HAP-1 (cell line): Measurements from ENCODE around the gene PLXDC2.

Experiments
- DNase-seq, 2 experiments: peaks; one replicate each; pipeline ENCODE4 v3.0.0-alpha.2; 2016 to 2020; ENCODE audit warnings: low spot score in 2 of 2
- H3K27me3 ChIP-seq: fragments of 250-450 bp; sonication (Bioruptor Pico); 2 replicates; pipeline ENCODE4 v1.5.1; 2020; ENCODE audit warnings: low read depth, mild to moderate bottlenecking, moderate library complexity
- H3K36me3 ChIP-seq: fragments of 250-450 bp; sonication (Bioruptor Pico); replicated peaks from 2 replicates; pipeline ENCODE4 v1.5.1; 2020; ENCODE audit warnings: mild to moderate bottlenecking
- H3K4me1 ChIP-seq: fragments of 250-450 bp; sonication (Bioruptor Pico); 2 replicates; pipeline ENCODE4 v1.5.1; 2020; ENCODE audit warnings: mild to moderate bottlenecking
- H3K4me3 ChIP-seq: fragments of 250-450 bp; sonication (Bioruptor Pico); 2 replicates; pipeline ENCODE4 v1.5.1; 2020; ENCODE audit warnings: mild to moderate bottlenecking, moderate library complexity
- H3K9me3 ChIP-seq: fragments of 250-450 bp; sonication (Bioruptor Pico); 2 replicates; pipeline ENCODE4 v1.5.1; 2020; ENCODE audit warnings: mild to moderate bottlenecking, moderate library complexity
- in situ Hi-C: fragments of 300-500 bp; cut with MboI; formaldehyde crosslinking; loops from 3 replicates; pipeline ENCODE4 v1.14.3; 2020; ENCODE audit warnings: low sequenced_read_pairs, inconsistent platforms, mixed read lengths

PLXDC2 gene

DNA sequence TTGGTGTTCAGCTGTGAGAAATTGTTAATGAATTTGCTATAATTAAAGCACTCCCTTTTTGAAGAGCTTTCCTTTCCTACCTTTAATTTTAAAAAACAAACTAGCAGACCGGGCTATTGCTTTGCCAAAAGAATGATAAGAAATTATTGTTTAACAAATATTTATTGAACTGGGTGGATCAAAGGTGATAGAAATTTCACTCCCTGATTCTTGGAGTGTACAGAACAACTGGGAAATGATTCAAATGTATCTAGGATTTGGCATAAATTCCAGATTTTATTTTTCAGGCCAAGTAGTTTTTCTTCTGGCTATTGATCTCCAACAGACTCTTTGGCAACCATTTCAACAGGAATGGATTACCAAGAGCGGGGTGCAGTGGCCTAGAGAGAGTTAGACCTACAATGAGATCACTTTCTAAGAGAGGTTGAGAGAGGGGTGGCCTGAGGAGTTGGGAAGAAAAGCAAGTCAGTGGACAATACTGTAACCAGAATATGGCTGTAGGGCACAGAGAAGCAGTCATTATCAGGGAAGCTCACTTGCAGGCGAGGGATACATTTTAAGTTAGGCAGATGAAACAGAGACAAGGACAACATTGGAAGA, 71.9 kb downstream of the PLXDC2 start:
- H3K27me3 ChIP-seq = no peaks in the 10 kb centered on the region

DNA sequence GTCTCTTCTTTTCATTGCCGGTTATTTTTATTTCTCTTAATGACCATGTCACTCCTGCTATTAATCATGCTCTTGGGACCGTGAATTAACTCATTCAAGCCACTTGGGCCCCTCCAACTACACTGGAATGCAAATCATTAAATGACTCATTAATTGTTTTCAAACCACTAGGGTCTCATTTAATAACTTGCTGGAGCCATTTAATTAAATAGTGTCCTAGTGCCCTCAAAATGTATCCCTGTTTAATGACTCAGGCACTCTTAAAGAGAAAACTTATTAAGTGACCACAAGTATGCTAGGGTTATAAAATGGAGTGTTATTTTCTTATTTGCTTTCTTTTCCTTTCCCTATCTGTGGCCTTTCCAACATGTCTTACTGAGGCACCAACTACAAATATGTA, 73.0 kb downstream of the PLXDC2 start:
- in situ Hi-C loops = no loop called here
- no peaks in the 10 kb centered on the region for H3K9me3 ChIP-seq
- no peaks in the 10 kb centered on the region for H3K4me1 ChIP-seq
- DNase-seq = no peak
- H3K36me3 ChIP-seq = no peaks in the 10 kb centered on the region
- H3K27me3 ChIP-seq = no peaks in the 10 kb centered on the region
- H3K4me3 ChIP-seq = no peak overlapping the region

More for the DNA sequence above, 71.9 kb downstream of the PLXDC2 start:
- DNase-seq = no peak
- no peak overlapping the region for H3K4me3 ChIP-seq
- in situ Hi-C loops = no loop called here
- H3K4me1 ChIP-seq = no peaks in the 10 kb centered on the region
- H3K36me3 ChIP-seq = no peaks in the 10 kb centered on the region
- H3K9me3 ChIP-seq = no peaks in the 10 kb centered on the region

DNA sequence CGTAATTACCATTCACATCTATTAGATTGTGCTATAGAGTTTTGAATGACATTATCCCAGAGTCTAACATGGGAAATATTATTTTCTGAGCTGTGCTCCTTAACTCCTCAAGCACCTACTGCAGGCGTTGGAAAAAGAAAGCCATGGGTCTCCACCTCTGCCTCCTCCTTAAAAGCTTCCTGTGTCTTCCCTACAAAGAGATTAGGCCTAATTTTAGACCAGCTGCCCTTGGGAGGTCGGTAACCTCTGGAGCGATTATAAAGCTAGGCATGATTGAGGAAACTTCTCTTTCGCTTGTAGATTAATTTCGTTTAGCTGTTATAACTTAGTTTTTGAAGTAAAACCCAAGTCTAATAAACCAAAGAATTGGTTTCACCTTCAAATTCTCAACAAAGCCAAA, 75.2 kb downstream of the PLXDC2 start:
- Histone ChIP-seq H3K4me3 (no peak overlapping the region), H3K36me3 (no peaks in the 10 kb centered on the region), H3K27me3 (no peaks in the 10 kb centered on the region), H3K4me1 (no peaks in the 10 kb centered on the region), H3K9me3 (no peaks in the 10 kb centered on the region)
- no peak for DNase-seq
- in situ Hi-C loops = no loop called here

DNA sequence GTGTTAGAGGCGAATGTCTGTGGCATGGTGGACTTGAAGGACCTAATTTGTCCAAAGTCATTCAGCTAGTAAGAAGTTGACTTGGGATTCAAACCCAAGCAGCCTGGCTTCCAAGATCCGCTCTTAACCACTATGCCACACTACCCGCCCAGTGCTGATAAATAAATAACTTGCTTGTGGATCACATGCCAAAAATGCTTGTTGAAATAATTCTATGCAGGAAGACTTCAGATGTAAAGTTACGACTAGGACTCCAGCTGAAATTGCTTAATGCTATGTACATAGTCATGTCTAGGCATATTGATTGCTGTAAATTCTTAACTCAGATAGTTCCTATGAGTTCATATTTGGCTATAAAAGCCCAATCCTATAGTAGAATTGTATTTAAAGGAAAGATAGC, 76.0 kb downstream of the PLXDC2 start:
- in situ Hi-C loops = no loop called here
- no peaks in the 10 kb centered on the region for H3K27me3 ChIP-seq
- H3K36me3 ChIP-seq = no peaks in the 10 kb centered on the region
- no peak overlapping the region for H3K4me3 ChIP-seq
- H3K4me1 ChIP-seq = no peaks in the 10 kb centered on the region
- DNase-seq = no peak
- H3K9me3 ChIP-seq = no peaks in the 10 kb centered on the region

DNA sequence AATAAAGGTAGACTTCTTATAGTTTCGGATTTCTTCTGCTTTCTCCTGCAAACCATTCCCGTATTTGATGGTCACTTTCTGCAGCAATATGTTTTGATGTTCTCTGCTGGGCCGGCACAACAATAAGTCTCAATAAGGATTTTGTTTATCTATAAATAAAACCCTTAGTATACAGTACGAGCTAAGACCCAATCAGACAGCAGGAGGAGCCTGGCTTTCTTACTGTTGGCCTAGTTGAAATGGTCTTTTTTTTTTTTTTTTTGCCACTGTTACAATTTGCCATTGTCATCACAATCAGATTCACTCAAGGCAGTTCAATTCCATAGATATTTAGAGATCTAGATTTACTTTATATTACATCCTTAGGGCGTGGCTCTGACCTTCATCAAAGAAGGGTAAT, 76.4 kb downstream of the PLXDC2 start:
- DNase-seq = no peak
- in situ Hi-C loops = no loop called here
- Histone ChIP-seq H3K9me3 (no peaks in the 10 kb centered on the region), H3K4me3 (no peak overlapping the region), H3K4me1 (no peaks in the 10 kb centered on the region), H3K27me3 (no peaks in the 10 kb centered on the region), H3K36me3 (no peaks in the 10 kb centered on the region)

DNA sequence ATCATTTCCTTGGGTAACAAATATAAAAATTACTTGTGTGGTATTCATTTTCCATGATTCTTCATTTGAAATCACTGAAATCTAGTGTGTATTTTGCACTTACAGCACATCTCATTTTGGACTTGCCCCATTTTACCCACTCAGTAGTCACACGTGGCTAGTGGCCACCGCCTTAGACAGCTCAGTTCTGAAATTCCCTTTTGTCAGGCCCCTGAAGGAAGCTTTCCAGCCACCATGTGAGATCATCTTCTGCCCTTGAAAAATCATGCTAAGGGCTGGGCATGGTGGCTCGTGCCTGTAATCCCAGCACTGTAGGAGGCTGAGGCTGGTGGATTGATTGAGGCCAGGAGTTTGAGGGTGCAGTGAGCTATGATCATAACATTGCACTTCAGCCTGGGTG, 79.3 kb downstream of the PLXDC2 start:
- no peaks in the 10 kb centered on the region for H3K9me3 ChIP-seq
- H3K4me1 ChIP-seq = no peaks in the 10 kb centered on the region
- in situ Hi-C loops = no loop called here
- no peak overlapping the region for H3K4me3 ChIP-seq
- no peak for DNase-seq
- no peaks in the 10 kb centered on the region for H3K36me3 ChIP-seq
- no peaks in the 10 kb centered on the region for H3K27me3 ChIP-seq

DNA sequence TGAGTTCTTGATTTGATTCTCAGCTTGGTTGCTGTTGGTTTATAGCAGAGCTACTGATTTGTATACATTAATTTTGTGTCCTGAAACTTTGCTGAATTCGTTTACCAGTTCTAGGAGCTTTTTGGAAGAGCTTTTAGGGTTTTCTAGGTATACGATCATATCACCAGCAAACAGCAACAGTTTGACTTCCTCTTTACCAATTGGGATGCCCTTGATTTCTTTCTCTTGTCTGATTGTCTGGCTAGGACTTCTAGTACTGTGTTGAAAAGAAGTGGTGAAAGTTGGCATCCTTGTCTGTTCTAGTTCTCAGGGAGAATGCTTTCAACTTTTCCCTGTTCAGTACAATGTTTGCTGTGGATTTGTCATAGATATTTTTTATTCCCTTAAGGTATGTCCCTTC, 86.2 kb downstream of the PLXDC2 start:
- DNase-seq = no peak
- in situ Hi-C loops = no loop called here
- H3K4me3 ChIP-seq = no peak overlapping the region
- H3K36me3 ChIP-seq = no peaks in the 10 kb centered on the region
- no peaks in the 10 kb centered on the region for H3K4me1 ChIP-seq
- no peaks in the 10 kb centered on the region for H3K27me3 ChIP-seq
- H3K9me3 ChIP-seq = no peaks in the 10 kb centered on the region

DNA sequence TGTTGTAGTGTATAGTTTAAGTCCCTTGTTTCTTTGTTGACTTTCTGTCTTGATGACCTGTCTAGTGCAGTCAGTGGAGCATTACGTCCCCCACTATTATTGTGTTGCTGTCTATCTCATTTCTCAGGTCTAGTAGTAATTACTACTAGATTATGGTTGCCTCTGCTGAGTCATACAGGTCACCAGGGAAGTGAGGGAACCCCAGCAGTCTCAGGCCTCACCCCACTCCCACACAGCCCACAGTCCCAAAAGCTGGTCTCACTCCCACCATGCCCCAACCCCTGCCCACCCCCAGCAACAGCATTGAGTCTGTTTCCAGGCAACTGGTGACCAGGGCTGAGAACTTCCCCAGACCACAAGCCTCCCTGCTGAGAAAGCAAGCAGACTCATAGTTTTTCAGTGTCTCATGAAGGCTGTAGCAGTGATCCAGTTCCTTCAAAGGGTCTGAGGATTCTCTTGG, 88.0 kb downstream of the PLXDC2 start:
- DNase-seq = no peak
- Histone ChIP-seq H3K36me3 (no peaks in the 10 kb centered on the region), H3K4me3 (no peak overlapping the region), H3K9me3 (no peaks in the 10 kb centered on the region), H3K27me3 (no peaks in the 10 kb centered on the region), H3K4me1 (no peaks in the 10 kb centered on the region)
- in situ Hi-C loops = no loop called here

DNA sequence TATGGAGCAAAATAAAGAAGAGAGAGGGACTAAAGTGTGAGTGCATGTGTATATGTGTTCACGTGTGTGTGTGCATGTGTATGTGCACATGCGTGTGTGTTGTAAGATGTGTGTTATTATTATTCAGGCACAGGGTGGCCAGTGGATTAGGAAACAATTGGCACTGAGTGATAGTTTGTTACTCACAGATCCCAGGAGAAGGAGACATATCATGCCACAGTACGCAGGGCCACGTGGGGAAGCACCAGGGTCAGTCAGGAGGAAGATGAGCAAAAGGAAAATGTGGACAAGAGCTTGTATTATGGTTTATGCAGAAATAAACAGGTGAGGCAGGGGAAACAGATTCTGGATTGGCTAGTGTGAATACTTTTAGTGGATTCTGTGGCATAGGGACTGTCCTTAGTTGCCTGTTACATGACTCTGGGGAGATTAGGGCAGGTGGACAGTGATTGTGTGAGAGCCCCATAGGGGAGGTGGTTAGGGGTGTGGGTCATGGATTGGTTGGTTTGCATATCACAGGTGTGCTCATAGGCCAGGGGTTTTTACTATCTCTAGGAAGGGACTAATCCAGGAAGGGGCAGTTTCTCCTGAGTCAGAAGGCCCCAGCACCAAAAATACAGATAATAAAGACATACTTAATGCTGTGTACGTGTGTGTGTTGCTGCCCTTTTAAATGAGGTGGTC, 90.0 kb downstream of the PLXDC2 start:
- no peak for DNase-seq
- Histone ChIP-seq H3K27me3 (no peaks in the 10 kb centered on the region), H3K4me3 (no peak overlapping the region), H3K9me3 (no peaks in the 10 kb centered on the region), H3K36me3 (no peaks in the 10 kb centered on the region), H3K4me1 (no peaks in the 10 kb centered on the region)
- in situ Hi-C loops = no loop called here

DNA sequence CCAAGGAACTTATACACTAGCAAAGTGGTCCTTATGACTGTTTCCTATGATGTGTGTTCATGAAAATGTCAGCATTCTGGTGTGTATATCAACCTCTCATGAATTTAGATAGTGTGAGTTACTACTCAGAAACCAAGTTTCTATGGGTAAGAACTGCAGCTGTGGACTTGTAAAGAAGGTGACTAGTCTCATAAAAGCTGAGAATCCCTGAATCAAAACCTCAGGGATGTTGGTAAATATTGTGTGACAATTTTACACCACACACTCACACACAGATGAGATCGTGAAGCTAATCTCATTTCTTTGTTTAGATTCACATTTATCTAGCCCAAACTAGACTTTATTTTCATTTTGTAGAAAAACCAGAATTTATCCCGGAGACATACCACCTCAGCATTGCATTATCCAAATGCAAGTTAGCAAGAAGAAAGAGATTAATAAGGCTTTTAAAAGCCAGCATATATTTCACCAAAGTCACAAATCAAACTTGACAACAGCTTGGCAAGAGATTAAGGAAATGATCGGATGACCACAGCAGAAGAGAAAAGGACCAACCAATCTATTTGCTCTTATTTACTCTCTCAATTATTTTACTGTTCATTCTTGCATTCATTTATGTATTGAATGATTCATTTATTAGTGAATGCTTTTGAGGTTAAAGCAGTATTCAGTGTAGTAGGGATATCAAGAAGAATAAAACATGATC, 92.9 kb downstream of the PLXDC2 start:
- no peak for DNase-seq
- no peak overlapping the region for H3K4me3 ChIP-seq
- no peaks in the 10 kb centered on the region for H3K36me3 ChIP-seq
- H3K27me3 ChIP-seq = no peaks in the 10 kb centered on the region
- in situ Hi-C loops = no loop called here
- H3K9me3 ChIP-seq = no peaks in the 10 kb centered on the region
- no peaks in the 10 kb centered on the region for H3K4me1 ChIP-seq

DNA sequence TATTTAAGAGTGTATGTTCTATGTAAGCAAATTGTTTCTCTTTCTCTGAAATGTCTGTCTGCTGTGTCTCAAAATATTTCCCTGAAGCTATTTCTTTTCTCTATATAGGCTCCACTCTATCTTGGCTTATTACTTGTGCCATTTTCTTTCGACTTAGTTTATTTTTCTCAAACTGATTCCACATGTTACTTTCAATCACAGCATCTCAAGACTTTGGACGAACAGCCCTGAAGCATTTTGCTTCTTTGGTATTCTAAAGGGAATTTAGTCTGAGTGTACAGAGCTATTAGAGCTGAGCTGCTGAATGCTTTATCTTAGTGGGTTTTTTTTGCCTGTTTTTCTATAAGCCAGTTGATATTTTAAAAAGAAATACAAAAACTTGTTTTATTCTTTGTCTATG, 95.7 kb downstream of the PLXDC2 start:
- Histone ChIP-seq H3K4me3 (no peak overlapping the region), H3K4me1 (no peaks in the 10 kb centered on the region), H3K27me3 (no peaks in the 10 kb centered on the region), H3K9me3 (no peaks in the 10 kb centered on the region), H3K36me3 (no peaks in the 10 kb centered on the region)
- in situ Hi-C loops = no loop called here
- DNase-seq = no peak

DNA sequence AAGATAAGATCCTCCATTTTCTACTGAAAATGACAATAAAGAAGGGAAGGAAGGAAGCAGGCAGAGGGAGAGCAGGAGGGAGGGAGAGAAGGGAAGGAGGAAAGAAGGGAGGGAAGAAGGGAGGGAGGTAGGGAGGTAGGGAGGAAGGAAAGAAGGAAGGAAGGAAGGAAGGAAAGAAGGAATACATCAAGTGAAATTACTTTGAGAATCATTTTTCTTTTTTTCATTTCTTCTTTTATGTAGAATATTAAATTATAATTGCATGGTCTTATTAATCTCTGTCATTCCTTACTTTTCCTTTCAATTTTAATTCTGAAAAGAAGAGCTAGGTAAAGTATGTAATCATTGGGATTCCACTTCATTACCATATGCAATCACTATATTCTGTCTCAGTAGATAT, 97.8 kb downstream of the PLXDC2 start:
- no peak overlapping the region for H3K4me3 ChIP-seq
- H3K36me3 ChIP-seq = no peaks in the 10 kb centered on the region
- no peaks in the 10 kb centered on the region for H3K4me1 ChIP-seq
- in situ Hi-C loops = no loop called here
- no peak for DNase-seq
- H3K9me3 ChIP-seq = no peaks in the 10 kb centered on the region
- no peaks in the 10 kb centered on the region for H3K27me3 ChIP-seq

DNA sequence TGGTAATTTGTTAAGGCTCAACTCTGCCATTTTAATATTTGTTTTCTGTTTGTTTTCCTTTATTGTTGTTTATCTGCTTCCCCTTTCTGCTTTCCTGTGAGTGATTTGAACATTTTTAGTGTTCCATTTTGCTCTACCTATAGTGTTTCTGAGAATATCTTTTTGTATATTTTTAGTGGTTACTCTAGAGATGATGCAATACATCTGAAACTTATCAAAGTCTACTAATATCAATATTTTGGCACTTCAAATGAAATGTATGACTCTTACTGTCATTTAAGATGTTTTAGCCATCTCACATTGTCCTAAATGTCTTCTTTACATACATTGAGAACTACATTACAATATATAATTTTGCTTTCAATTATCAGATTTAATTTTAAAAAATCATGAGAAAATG, 98.9 kb downstream of the PLXDC2 start:
- DNase-seq = no peak
- H3K27me3 ChIP-seq = no peaks in the 10 kb centered on the region
- in situ Hi-C loops = no loop called here
- no peak overlapping the region for H3K4me3 ChIP-seq
- no peaks in the 10 kb centered on the region for H3K4me1 ChIP-seq
- no peaks in the 10 kb centered on the region for H3K36me3 ChIP-seq
- H3K9me3 ChIP-seq = no peaks in the 10 kb centered on the region

DNA sequence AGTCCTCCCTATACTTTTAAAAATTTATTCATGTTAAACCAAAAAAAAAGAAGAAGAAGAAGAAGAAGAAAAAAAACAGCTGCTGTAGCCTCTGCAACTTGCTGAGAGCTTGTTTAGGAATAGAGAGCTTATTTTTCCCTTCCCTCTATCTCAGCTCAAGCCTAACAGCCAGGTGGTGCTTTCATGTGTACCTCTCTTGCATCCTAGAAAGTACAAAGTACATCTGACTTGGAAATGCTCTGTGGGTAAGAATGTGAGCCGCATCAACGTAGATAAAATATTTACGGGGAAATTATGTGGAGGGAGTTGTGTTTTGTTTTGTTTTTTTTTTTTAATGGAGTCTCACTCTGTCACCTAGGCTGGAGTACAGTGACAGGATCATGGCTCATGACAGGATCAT, 99.6 kb downstream of the PLXDC2 start:
- no peak for DNase-seq
- no peaks in the 10 kb centered on the region for H3K27me3 ChIP-seq
- no peaks in the 10 kb centered on the region for H3K4me1 ChIP-seq
- no peaks in the 10 kb centered on the region for H3K9me3 ChIP-seq
- H3K4me3 ChIP-seq = no peak overlapping the region
- in situ Hi-C loops = no loop called here
- H3K36me3 ChIP-seq = no peaks in the 10 kb centered on the region
